Fibroblast of skin of left biceps (primary cell): ENCODE measurements around the gene ITGB4.
"Not testable (repeated sequence)": the region's sequence is repeated elsewhere in the genome, so short reads cannot be mapped to it uniquely, and the experiment has no call there.

Experiments used
- DNase-seq, 2 experiments: peaks; one replicate each; pipeline ENCODE4 v3.0.0-alpha.2; 2013; ENCODE audit warnings: low read depth in 2 of 2

Gene ITGB4

DNA sequence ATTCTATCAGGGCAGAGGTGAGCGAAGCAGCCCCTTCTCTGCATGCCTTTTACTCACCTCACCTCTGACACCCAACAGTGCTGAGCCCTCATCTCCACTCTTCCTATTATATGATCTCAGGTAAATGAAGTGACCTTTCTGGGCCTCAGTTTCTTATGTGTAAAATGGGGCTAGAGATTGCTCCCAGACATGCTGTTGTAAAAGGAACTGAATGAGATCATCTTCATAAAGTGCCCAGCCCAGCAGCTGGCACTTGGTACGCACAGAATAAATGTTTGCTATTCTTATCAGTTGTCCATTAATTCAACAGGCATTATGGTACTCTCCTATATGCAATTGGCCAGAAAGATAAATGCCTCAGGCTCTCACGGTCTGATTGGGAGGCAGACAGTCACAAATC is 48.3 kb downstream of the ITGB4 start:
- no peak for DNase-seq

DNA sequence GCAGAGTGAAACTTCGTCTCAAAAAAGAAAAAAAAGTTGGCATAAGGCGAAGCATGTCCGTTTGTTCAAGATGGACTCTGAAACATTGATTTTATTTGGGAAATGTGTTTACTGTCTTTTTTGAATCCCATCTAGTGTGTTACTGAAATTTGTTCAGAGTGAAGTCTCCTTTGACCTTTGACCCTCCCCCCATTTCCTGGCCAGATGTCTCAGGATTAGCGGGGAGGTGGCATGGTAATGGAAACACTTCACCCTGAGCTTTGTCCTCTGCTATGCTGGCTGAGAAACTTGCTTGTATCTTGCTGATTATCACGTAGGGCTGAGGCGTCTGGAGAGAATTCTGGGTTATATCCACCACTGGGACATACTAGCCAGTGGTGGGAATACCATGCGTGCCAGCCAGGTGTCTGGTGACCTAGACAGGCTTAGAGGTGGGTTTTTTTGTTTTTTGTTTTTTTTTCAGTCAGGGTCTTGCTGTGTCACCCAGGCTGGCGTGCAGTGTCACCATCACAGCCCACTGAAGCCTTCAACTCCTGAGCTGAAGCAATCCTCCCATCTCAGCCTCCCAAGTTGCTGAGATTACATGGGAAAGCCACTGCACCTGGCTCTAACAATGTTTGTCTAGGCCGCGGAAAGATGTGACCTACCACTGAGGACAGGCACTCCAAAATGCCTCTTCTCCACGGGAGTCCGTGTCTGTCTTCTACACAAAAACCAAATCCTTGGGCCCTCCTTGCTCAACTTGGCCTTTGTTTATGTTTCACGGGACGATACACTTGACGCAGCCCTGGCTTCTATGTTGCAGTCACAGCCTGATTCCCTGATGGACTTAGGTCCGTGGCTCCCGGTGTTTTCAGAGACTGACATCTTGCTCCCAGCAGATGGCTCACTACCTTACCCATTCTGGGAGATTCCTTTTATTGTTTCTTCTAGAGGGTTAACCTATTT is 50.3 kb downstream of the ITGB4 start:
- no peak for DNase-seq

DNA sequence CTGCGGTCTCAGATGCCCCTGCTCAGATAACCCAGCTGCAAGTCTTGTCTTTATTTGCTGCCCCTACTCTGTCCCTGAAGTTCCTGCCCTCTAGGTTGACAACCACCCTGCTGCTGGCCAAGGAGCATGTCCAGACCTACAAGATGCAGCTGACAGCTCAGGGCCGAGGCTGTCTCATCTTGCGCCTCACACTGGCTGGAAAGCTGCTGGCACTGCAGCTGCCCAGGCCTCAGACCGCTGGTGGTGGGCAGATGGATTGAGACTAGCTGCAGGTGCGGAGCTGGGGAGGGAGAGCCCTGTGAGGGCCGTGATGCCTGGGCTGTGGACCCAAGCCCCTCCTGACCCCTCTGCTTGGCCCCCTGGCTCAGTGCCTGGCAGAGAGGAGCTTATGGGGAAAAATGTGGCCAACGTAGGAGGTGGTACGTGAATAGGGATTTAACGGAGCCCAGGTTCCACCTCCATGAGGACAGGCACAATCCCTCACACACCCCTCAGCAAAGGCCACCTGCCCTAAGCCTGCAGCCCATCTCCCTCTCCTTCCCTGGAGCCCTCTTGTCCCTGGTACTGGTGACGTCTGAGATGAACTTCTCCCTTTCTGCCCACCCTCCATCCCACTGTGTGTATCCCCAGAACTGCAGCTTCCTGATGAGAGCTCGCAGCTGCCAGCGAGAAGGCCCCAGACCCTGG is 52.0 kb downstream of the ITGB4 start:
- DNase-seq, result no peak

DNA sequence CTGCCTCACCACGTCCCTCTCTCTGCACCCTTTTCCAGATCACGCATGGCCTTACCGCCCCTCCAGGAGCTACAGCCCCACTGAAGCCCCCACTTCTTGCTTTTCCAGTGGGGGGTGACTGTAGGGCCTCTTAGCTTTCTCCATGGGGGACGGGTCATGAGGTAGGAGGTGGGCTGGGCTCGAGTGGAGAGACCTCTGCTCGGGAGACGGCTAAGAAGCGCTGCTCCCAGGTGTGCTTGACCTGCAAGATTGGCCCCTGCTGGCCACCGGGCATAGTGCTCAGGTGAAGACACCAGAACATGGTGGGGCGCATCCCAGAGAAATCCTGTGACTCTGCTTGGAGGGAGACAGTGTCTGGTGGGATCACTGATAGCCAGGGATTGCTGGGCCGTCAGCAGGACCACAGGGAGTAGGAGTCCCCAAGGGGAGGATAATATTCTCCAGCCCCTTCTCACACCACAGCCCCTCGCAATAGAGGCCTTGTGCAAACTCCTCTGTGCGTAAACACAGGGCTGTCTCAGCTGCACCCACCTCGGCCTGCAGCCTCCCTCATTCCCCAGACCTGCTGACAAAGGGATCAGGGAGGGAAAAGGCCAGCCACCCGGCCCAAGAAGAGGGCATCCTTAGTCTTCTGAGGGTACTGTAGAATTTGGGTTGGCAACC is 52.7 kb downstream of the ITGB4 start:
- DNase-seq, result no peak

DNA sequence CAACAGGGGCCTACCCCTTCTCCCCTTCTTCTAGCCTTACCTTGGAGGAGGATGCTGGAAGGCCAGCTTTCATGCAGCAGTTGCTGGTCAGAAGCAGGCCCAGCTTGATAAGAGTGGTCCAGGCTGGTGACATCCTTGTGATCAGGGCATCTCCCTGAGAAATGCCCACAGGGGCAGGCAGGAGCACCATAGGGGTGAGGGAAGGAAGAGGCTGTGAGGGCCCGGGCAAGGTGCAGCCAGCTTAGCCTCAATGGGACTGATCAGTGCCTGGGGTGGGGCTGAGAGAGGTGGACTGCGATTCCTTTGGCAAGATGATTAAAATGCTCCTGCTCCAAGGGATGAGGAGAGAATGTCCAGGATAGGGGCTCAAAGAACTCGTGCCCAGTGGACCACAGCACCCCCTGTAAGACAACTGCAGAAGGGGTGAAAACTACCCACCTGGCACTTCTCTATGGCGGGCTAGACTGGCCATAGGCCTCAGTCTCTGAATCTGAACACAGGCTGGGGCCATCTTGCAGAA is 53.3 kb downstream of the ITGB4 start:
- DNase-seq, result no peak

DNA sequence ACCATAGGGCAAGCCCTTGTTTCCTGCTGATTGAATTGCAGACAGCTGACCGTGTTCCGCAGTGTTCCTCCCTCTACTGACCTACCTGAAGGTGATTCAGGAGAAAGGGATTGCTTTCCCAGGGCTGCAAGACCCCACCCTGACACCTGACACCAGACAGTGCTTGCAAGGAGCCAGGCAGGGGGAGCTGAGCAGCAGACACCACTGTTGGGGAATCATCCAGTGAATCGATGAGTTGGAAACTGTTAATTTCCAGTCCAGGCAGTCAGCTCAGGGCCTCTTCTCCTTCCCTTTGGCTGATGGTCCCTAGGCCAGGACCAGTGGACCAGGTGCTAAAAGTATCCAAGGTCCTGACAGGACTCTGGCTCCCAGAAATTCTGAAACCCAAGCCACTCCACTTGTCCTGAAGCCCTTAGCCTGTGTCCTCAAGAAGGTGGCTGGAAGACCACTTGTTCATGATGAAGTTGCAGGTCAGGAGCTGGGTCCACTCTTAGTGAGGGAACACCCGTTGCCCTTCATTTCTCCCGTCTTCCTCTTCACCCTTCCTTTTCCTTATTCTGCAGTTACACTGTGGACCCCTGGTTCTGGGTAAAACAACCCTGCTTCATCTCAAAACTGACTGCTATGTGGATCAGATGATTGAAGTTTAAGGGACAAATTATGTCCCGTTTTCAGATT is 53.9 kb downstream of the ITGB4 start:
- no peak for DNase-seq

DNA sequence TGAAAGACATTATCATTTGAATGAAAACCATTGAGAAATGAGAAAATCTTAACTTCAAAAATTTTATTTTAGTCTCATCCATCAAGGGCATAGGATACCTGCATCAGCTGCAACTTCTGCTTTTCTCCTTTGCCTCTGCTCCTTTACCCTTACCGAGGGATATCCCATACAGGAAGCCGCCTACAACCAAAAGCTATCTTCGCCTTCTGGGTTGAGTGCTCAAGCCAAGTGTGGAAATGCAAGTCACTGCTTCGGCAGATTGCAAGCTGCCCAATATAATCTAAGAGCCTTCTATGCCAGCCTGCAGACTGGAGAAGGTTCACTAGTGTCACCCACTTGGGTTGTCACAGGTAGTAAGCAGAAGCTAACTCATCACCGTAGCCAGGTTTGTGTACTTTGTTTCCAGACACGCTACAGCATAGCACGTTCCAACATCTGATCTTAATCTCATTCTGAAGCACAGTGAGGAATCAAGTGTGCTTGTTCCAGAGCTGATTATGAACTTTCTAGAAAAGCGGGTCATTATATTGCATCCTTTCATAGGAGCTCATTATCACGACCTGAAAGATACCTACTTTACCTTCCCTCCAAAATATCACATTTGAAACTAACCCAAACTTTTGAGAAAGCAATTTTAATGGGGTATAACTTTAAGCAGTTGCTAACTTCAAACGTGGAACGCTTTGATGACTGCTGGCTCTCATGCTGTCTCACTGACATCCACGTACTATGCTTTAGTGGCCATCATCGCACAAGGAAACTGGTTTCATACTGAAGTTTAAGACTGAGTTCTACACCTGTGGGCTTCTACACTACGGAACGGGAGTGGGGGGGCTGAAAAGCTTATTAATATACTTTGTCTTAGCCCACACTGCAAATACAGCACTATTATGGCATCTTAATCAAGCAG is 55.4 kb downstream of the ITGB4 start:
- DNase-seq, result no peak

DNA sequence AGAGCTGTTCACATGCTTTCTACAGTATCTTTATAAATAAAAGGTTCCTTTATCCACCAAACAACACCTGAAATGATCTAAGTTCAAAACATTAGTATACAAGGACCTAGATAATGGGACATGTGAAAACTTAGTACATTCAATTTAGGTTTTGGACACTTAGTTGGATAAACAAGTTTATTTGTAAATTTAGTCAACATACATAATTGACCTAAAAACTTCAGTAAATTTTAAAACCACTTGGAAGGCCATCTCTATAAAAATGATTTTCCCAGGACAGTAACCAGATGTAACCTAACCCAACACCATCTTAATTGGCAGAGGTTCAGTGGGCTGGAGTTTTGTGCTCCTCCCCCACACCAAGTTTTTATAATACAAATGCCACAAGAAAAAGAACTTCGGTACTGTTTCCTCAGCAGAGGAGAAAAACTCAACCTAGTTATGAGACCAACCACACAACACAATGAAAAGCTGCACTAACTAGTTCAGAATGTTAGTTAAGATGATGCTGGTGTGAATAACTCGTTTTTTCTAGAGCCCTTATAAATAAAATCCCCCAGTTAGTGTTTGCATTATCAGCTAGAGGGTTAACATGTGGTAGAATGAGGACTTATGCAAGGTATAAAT is 56.1 kb downstream of the ITGB4 start:
- DNase-seq, result no peak

DNA sequence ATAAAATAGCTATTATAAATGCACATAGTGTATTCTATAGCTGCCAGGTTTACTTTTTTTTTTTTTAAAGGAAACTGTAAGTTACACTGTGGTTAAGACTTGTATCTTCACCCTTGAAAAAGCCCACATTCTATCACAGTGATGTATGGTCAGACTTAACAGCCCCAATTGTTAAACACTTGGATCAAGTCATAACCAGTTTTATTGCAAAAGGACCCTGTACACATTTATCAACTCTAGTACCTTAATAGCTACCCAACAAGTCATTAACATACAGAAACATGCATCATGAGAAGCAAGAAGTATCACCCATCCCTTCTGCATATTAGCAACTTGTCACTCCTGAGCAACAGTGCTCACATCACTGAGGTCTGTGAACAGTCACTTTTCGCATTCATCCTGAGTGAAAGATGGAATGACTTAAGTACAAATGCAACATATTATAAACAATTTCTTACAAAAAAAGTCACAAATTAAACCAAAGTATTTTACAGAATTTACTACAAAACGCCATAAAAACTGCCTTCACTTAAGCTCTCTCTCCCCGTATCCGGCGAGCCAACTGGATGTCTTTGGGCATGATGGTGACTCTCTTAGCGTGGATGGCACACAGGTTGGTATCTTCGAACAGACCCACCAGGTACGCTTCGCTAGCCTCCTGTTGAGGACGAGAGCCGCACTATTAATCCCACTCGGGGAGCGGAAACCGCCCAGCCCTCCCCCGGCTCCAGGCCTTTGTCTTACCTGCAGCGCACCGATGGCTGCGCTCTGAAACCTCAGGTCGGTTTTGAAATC is 57.0 kb downstream of the ITGB4 start:
- not testable (repeated sequence) for DNase-seq

DNA sequence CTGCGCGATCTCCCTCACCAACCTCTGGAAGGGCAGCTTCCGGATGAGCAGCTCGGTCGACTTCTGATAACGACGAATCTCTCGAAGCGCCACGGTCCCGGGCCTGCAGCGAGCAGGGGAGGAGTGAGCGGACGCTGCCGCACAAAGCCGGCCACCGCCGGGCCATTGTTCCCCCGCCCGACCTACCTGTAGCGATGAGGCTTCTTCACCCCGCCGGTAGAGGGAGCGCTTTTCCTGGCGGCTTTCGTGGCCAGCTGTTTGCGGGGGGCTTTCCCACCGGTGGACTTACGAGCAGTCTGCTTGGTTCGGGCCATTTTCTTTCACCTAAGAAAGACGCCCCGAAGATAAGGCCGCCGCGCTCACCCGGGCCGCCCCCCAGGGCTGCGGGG is 57.6 kb downstream of the ITGB4 start:
- no peak for DNase-seq

DNA sequence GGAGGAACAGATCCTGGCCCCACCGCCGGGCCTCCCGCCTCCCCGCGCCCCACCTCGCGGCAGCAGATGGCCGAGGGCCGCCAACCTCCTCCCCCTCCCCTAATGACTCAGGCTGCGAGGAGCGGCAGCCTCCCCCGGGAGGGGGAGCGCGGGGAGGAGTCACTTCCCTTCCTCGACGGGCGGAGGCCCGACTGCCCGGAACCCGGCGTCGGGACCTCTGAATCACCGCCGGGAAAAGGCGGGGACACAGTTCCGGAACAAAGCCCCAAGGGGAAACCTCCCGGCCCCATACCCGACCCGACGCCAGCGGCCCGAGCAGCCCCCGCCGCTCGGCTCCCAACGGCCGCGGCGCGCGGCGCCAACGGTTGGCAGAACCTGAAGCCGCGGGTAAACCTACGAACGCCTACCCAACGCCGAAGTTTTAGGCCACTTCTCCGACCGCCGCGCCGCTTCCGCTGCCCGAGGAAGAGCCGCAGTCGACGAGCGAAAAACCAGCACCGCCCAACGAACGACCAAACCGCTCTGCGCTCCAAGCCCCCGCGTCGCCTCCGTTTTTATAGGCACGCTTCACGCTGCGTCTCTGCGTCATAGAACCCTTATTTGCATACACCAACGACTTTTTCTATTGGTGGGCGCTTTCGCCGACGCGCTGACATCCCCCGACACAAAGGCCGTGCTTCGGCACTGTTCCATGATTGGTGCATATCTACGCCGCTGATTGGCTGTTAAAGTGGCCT is 58.2 kb downstream of the ITGB4 start:
- peak; percentile 100 for DNase-seq

DNA sequence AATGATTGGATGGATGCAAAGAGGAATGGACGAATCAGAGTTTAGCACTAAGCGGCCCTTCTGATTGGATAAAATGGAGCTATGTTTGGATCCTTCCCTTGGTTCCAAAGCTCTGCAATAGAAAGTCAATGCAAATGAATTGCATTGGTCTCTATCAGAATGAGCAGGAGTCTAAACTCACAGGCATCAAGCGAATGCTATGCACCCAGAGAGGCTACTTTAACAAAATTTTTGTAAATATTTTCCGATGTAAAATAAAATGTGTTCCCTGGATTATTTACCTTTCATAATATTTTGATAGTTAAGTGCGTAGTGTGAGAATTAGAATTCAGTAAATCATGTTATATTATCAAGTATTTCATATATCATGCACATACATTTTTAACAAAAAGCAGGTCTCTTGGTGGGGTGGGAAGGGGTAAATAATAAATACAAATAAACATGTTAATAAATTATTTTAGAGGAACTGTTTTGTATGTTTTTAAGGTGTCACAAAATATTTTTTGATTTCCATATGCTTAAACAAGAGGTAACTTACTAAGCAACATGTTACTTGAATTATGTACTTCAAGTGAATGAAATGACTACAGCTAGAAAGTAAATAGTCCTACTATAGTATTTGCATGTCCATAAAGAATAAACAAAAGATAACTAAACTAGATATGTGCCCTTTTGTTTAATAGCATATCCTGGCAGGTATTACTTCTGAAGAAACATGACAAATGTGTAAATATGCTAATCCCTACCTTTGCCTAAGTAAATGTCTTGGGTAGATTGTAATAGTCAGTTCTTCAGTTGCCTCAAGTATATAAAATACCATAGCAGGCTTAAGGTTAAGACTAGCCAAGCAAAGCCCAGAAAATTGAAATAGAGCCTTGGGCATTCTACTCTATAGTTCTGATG is 59.0 kb downstream of the ITGB4 start:
- no peak for DNase-seq

DNA sequence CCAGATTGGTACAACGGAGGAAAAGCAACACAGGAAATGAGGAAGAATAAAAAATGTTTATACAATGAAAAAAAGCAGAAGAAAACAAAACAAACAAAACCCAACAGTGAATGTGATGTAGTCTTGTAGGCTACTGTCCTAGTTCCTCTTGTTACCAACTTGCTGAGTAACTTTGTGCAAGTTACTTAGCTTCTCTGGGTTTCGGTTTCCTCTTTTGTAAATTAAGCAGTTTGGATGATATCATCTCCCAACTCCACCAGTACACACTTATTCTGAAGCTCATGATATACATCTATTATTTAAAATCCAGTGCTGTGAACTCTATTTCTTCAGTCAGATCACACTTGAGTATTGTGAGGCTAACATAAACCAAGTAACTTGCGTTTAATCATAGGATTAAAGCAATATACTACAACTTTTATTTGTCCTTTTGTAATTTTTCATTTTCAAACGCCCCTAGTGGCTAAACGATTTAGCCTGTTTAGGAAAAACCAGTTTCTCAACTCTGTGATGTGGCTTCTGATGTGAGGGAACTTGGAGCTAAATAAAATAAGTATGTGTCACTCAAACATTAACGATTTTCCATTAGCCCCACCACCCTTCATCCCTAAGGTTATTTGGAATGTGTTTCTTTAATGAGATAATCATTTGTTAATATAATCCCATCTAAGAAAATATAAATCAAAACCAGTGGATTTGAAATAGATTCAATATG is 62.0 kb downstream of the ITGB4 start:
- no peak for DNase-seq

DNA sequence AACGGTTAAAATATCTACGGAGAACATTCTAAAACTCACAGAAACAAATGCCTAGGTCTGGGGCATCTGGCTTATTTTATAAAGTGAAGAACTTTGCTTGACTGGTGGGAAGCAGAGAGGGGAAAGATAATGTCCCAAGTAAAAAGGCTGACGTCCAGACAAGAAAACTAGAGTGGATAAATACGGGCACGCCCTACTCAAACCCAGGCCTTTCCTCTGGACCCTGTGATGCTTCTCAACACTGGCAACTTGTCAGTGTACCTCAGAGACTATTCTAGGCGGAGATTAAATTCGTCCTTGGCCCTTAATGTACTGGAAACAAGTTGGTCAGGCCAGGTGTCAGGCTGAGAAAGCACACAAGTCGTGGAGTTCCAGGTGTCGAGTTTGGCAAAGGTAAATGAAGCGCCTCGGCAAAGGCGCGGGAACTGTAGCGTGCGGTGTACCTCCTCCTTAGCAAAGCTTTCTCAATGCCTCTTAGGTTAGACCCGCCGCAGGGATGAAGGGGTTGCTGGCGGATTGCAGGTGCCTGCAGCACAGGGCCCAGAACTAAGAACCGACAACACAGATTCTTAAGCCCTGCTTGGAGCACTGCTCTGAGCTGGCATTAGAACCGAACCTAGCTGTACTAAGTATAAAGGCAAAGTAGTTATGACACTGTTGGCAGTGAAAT is 62.7 kb downstream of the ITGB4 start:
- no peak for DNase-seq

DNA sequence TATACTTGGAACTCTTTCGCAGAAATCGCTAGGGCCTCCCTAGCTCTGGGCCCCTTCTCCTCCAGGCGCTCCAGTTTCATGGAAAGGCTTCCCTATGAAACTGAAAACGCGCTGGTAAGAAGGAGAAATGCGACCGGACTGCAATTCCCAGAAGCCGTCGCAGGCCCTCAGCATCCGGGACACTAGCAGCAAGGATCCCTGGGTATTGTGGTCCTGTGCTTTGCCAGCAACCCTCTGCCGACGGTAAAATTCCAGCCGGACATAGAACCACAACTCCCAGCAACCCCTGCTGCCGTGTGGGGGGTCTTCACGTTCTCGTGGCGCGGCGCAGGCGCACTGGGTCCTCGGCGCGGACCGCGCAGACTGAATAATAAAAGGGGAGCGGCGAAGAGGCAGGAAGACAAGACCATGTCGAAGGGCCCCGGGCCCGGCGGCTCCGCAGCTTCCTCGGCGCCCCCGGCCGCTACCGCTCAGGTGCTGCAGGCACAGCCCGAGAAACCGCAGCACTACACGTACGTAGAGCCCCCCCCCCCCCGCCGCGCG is 63.3 kb downstream of the ITGB4 start, which contains the start of gene UNK:
Gene UNK, plus strand, starts transcription at position 334 of the 543 bp plus-strand sequence. Its CDS starts 75 bp downstream, at position 409.
- DNase-seq, result peak; percentile 99
